Hepatocyte (in vitro differentiated cells): ENCODE measurements around the gene TSPAN4. TPM values are rescaled to one million over a fixed set of nuclear protein-coding genes. Genes with fewer than 3 reads are reported as not detected.

Source experiments
- DNase-seq: peaks from one replicate; pipeline ENCODE4 v3.0.0-alpha.2; 2016; ENCODE audit warnings: low spot score
- H2AFZ ChIP-seq: fragments of 200-600 bp; sonication (generic); 2 replicates; pipeline ENCODE4 v1.6.0; 2016; ENCODE audit warnings: antibody characterized with exemption, mild to moderate bottlenecking
- H3K27ac ChIP-seq: fragments of 200-600 bp; sonication (generic); 2 replicates; pipeline ENCODE4 v1.5.1; 2016; ENCODE audit warnings: mild to moderate bottlenecking
- H3K27me3 ChIP-seq: fragments of 200-600 bp; sonication (generic); 2 replicates; pipeline ENCODE4 v1.6.1; 2016
- H3K36me3 ChIP-seq: fragments of 200-600 bp; sonication (generic); replicated peaks from 2 replicates; pipeline ENCODE4 v1.5.1; 2016; ENCODE audit warnings: low read depth; ENCODE audit not compliant: insufficient read depth
- H3K4me1 ChIP-seq: fragments of 200-600 bp; sonication (generic); 2 replicates; pipeline ENCODE4 v1.5.1; 2016; ENCODE audit warnings: mild to moderate bottlenecking, moderate library complexity; ENCODE audit not compliant: insufficient read depth
- H3K4me2 ChIP-seq: fragments of 200-600 bp; sonication (generic); 2 replicates; pipeline ENCODE4 v1.6.0; 2016
- H3K4me3 ChIP-seq: fragments of 200-600 bp; sonication (generic); 2 replicates; pipeline ENCODE4 v1.5.1; 2016; ENCODE audit warnings: mild to moderate bottlenecking
- H3K79me2 ChIP-seq: fragments of 200-600 bp; sonication (generic); 2 replicates; pipeline ENCODE4 v1.6.0; 2017; ENCODE audit warnings: mild to moderate bottlenecking
- H3K9me2 ChIP-seq: fragments of 200-600 bp; sonication (generic); replicated peaks from 2 replicates; pipeline ENCODE4 v1.6.0; 2017; ENCODE audit warnings: mild to moderate bottlenecking; ENCODE audit not compliant: insufficient read depth
- H3K9me3 ChIP-seq: fragments of 200-600 bp; sonication (generic); 2 replicates; pipeline ENCODE4 v1.5.1; 2016; ENCODE audit warnings: low read depth, mild to moderate bottlenecking
- H4K20me1 ChIP-seq: fragments of 200-600 bp; sonication (generic); 2 replicates; pipeline ENCODE4 v1.6.0; 2016; ENCODE audit warnings: mild to moderate bottlenecking; ENCODE audit not compliant: insufficient read depth, poor library complexity, severe bottlenecking
- CTCF ChIP-seq: fragments of 200-600 bp; sonication (generic); IDR thresholded peaks from 2 replicates; pipeline ENCODE4 v1.5.1; 2016; ENCODE audit warnings: antibody characterized with exemption, mild to moderate bottlenecking; ENCODE audit not compliant: poor library complexity
- EZH2 ChIP-seq: fragments of 200-600 bp; sonication (generic); IDR thresholded peaks from 2 replicates; pipeline ENCODE4 v1.6.1; 2016; ENCODE audit warnings: antibody characterized with exemption, mild to moderate bottlenecking, borderline replicate concordance
- EZH2phosphoT487 ChIP-seq: fragments of 200-600 bp; sonication (generic); IDR thresholded peaks from one replicate; pipeline ENCODE4 v1.6.1; 2018; ENCODE audit warnings: antibody characterized with exemption, mild to moderate bottlenecking, low read depth, moderate library complexity; ENCODE audit not compliant: unreplicated experiment, severe bottlenecking
- WGBS: methylation state at CpG from one replicate; pipeline ENCODE4 v1.1.6; 2016; ENCODE audit warnings: low lambda C conversion rate; ENCODE audit errors: missing lambda C conversion rate; 5-methylcytosine and 5-hydroxymethylcytosine counted together
- polyA plus RNA-seq: library from polyadenylated mRNA; unstranded; fragments of >200 nt; fragmentation: Nextera tagmentation; extraction: Ambion mirVana; gene quantifications from 2 replicates; pipeline ENCODE4 v1.2.1, GENCODE V29; 2016
- total RNA-seq: library from RNA; depleted of rRNA; stranded (reverse); fragments of >200 nt; gene quantifications from 2 replicates; pipeline ENCODE4 v1.2.3, GENCODE V29; 2014

TSPAN4 gene
- total and polyA plus RNA-seq, 2 experiments from 2014 or later = 82.8 to 148 TPM

DNA sequence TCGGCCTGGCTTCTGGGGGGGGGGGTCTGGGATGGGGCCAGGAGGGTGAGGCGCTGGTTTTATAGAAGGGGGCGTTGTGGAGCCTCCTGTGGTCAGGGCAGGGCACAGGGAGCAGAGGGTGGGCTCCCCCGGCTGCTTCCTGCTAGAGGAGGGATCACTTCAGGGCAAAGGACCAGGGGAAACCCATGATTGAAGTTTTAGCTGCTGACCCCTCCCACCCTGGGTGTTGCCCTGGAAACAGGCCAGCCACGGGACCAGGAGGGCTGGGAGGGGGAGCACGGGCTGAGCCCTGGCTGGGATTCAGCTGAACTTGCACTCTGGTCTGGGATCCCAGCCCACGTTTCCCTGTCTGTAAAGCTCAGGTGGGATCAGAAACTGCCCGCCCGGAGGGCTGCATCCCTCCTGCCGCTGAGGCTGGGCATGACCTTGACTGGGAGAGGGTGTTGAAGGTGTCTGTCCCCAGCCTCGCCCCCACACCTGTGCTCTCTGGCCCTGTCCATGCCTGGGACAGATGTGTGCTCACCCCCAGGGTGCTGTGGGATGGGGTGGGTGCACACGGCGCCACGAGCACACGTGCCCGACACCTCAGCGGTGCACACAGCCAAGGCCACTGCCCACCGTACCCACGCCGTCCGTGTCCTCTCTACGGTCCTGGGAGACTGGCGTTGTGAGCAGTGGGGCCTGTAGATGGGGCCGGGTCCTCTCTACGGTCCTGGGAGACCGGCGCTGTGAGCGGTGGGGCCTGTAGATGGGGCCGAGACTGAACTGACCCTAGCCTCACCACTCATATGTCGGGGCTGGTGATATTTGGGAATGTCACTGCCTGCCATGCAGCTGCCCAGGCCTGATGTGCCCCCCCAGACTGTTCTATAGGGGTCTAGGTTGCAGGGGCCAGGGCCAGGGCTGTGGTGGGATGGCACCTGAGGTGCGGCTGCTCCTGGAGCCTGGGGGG, 2.3 kb downstream of the TSPAN4 start:
- H3K79me2 ChIP-seq = peaks cover 23% of the 10 kb centered on the region
- no peaks in the 10 kb centered on the region for H3K9me2 ChIP-seq
- DNase-seq = peak; percentile 90
- peaks cover 16% of the 10 kb centered on the region for H4K20me1 ChIP-seq
- peak overlapping the region; percentile 98 for H3K27ac ChIP-seq
- WGBS = 60% methylated on average over 26 of the region's 31 CpGs
- H3K4me2 ChIP-seq = peak overlapping the region; percentile 94
- no peak for TF ChIP-seq EZH2phosphoT487
- no peak for TF ChIP-seq EZH2
- TF ChIP-seq CTCF = no peak
- peaks cover 53% of the 10 kb centered on the region for H3K4me1 ChIP-seq
- no peak overlapping the region for H3K4me3 ChIP-seq
- no peak overlapping the region for H2AFZ ChIP-seq
- peaks cover under 1% of the 10 kb centered on the region for H3K27me3 ChIP-seq
- no peaks in the 10 kb centered on the region for H3K36me3 ChIP-seq
- no peaks in the 10 kb centered on the region for H3K9me3 ChIP-seq

DNA sequence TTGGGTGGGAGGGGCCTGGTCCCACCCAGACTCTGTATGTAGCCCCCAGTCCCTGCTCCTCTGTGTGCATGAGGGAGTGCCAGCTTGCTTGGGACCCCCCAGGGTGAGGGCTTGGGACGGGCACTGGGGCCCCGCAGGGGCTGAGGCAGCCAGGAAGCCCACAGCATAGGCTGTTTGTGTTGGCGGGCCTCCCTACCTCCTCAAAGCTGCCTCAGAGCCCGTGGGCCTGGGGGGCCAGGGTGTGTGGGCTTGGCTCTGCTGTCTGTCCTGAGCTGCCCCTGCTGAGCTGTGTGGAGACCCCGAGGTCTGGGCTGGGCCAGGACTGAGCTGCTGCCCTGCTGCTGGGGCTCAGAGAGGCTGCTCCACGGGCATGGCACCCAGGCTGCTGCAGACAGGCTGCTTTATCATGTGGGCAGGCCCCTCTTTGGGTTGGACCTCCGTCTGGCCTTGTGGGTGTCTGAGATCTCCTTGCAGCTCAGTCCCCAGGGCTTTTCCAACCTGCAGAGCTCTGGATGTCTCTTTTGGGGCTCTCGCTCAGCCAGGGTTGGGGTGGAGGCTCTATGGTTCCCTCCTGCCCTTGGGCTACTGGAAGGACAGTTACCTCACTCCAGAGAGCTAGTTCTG, 3.3 kb downstream of the TSPAN4 start:
- H2AFZ ChIP-seq = no peak overlapping the region
- no peak overlapping the region for H3K4me3 ChIP-seq
- H3K36me3 ChIP-seq = no peaks in the 10 kb centered on the region
- peak overlapping the region; percentile 94 for H3K4me2 ChIP-seq
- H4K20me1 ChIP-seq = peaks cover 24% of the 10 kb centered on the region
- 66% methylated on average over 7 of the region's 8 CpGs for WGBS
- DNase-seq = no peak
- H3K9me2 ChIP-seq = no peaks in the 10 kb centered on the region
- no peaks in the 10 kb centered on the region for H3K9me3 ChIP-seq
- H3K27ac ChIP-seq = peak overlapping the region; percentile 72
- TF ChIP-seq EZH2phosphoT487 (no peak), EZH2 (no peak), CTCF (no peak)
- peaks cover 4% of the 10 kb centered on the region for H3K27me3 ChIP-seq
- peaks cover 60% of the 10 kb centered on the region for H3K4me1 ChIP-seq
- peaks cover 13% of the 10 kb centered on the region for H3K79me2 ChIP-seq

GRCh38 chr11:846496-847098, 3.9 kb downstream of the TSPAN4 start:
- no peaks in the 10 kb centered on the region for H3K9me3 ChIP-seq
- H2AFZ ChIP-seq = no peak overlapping the region
- no peak overlapping the region for H3K4me3 ChIP-seq
- H3K4me2 ChIP-seq = peak overlapping the region; percentile 94
- H3K9me2 ChIP-seq = no peaks in the 10 kb centered on the region
- H3K4me1 ChIP-seq = peaks cover 55% of the 10 kb centered on the region
- peaks cover 7% of the 10 kb centered on the region for H3K79me2 ChIP-seq
- DNase-seq = no peak
- H3K27me3 ChIP-seq = peaks cover 4% of the 10 kb centered on the region
- peaks cover 24% of the 10 kb centered on the region for H4K20me1 ChIP-seq
- no peak for TF ChIP-seq EZH2
- no peak for TF ChIP-seq CTCF
- TF ChIP-seq EZH2phosphoT487 = no peak
- H3K27ac ChIP-seq = peak overlapping the region; percentile 72
- WGBS = 91% methylated on average over 11 of the region's 11 CpGs
- H3K36me3 ChIP-seq = no peaks in the 10 kb centered on the region
